CD4-positive, alpha-beta T cell treated with Interleukin-15 for 1 hour (primary cell): ENCODE measurements around the gene PDX1.

ENCODE experiments used
- DNase-seq: peaks from one replicate; pipeline ENCODE4 v3.0.0-alpha.2; 2020

The PDX1 gene

DNA sequence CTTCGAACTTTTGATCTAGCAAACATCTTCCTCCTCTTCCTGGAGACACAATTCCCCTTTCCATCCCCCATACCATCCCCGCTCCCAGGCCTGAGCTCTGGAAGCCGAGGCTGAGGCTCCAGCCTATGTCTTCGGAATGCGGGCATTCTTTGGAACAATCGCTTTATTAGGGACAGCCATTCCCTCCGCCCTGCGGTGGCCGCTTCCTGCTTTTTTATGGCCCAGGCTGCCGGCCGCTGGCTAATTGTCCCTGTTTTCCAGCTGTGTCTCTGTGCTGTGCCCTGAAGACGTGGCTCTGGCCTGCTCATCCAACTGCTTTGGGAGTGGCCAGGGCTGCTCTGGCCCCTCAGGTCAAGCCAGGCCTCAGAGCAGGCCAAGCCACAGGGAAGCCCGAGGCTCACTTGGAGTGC lies 51.4 kb downstream of the PDX1 start:
- no peak for DNase-seq

DNA sequence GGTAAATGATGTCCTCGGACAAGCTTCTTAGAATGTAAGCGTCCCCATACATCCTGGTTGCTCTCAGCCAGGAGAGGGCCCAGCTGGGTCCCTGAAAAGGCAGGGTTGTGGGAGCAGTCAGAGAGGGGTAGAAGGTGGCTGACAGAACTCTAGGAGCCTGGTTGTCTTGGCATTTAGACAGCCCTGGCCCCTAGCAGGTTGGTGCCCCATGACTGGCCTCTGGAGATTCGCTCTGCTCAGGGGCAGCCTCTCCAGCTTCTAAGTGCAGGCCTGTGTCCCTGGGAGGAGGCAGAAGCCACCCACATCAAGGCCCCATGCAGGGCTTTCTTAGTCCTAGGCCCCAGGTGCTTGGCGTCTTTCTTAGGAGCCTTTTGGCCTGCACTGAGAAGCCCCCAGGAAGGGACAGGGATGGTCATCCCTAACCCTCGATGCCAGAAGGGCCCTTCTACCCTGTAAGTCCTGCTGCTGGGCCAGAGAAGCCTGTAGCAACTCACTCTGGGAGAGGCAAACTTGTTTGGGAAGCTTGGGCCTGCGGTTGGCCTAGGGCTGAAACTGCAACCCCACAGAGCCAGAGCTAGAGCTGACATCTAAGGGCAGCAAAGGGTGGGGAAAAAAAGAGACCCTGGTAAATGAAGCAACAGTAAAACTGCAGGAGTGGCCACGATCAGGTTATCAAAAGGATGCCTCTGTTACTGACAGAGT lies 52.1 kb downstream of the PDX1 start:
- DNase-seq: no peak

DNA sequence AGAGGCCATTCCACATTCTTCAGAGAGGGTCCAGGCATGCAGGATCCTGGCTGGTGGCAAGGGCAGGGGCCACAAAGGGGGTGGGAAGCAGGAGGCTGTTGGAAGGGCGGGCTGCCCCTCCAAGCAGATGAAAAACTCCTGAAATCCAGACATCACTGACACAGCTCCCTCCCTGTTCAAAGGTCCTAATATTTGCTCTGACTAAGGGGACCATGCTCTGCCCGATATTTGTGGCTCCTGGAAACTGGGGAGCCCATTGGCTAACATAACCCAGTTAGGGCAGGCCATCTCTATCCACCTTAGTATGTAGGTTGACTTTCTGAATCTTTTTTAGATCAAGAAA lies 52.6 kb downstream of the PDX1 start:
- no peak for DNase-seq

GRCh38 chr13:27973291-27973690 lies 53.5 kb downstream of the PDX1 start:
- DNase-seq: no peak

DNA sequence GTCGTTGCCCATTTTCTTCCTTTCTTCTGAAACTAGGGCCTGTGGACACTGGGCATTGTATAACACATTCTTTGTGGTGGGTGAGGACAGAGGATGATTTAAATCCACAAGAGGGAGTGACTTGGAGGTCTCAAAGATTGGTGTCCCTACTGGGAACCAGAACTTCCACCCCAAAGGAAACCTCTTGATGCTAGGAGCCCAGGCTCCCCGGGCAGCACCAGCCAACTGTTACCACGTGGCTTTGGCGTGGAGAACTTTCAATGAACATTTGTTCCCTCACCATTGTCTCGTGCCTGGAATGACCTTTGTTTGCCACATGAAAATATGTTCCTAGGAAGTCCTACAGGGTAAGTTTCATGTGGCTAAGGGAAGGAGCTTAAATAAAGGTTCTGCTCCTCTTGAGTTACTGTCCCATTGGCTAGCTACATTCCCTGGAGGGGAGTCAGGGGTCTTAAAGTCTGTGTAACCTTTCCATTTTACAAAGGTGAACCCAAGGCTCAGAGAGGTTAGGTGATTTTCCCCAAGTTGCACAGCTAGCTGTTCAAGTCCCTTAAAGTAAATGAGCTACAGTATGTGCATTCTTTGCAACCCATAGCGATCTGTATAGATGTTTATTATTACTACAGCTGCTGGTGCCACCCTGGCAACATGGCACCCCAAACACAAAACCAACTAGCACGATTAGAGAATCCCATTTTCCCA lies 54.3 kb downstream of the PDX1 start:
- DNase-seq: no peak
